OCI-LY7 (cell line): Measurements from ENCODE around the gene DUOXA1. TPM values are rescaled to one million over a fixed set of nuclear protein-coding genes. Genes with fewer than 3 reads are reported as not detected.

Experiments used
- BruUV-seq: library from RNA; stranded (reverse); fragments of 400-500 nt; replicated peaks from 2 replicates; lab custom pipeline; 2021; lab: Mats Ljungman, UMichigan
- CTCF ChIA-PET: fragments of 300-600 bp; sonication (Branson Sonifier 250); formaldehyde crosslinking; loops from one replicate; lab custom pipeline; 2022; ENCODE audit warnings: antibody characterized with exemption; ENCODE audit not compliant: unreplicated experiment; lab: Charles Lee
- POLR2A ChIA-PET: fragments of 300-600 bp; sonication (Branson Sonifier 250); formaldehyde crosslinking; loops from one replicate; lab custom pipeline; 2022; ENCODE audit warnings: antibody characterized with exemption; lab: Charles Lee
- DNase-seq: peaks from one replicate; pipeline ENCODE4 v3.0.0-alpha.2; 2015; ENCODE audit warnings: low spot score
- H2AFZ ChIP-seq: fragments of 200-600 bp; sonication (generic), shearing (Covaris generic); 2 replicates; pipeline ENCODE4 v1.6.1; 2014; ENCODE audit warnings: mild to moderate bottlenecking, antibody characterized with exemption, low read length, moderate library complexity
- H3K27ac ChIP-seq: fragments of 200-600 bp; sonication (generic); 2 replicates; pipeline ENCODE4 v1.5.1; 2014; ENCODE audit warnings: mixed run types, low read depth, mild to moderate bottlenecking, moderate library complexity, low read length, inconsistent platforms; ENCODE audit not compliant: poor library complexity, severe bottlenecking
- H3K36me3 ChIP-seq: fragments of 200-600 bp; sonication (generic); 2 replicates; pipeline ENCODE4 v1.6.1; 2014; ENCODE audit warnings: mild to moderate bottlenecking, antibody characterized with exemption, low read length, moderate library complexity, mixed read lengths; ENCODE audit not compliant: insufficient read depth
- H3K4me1 ChIP-seq: fragments of 200-600 bp; sonication (generic); 2 replicates; pipeline ENCODE4 v1.5.1; 2014; ENCODE audit warnings: mild to moderate bottlenecking, low read length; ENCODE audit not compliant: insufficient read depth, poor library complexity, severe bottlenecking
- H3K4me2 ChIP-seq: fragments of 200-600 bp; sonication (generic); 2 replicates; pipeline ENCODE4 v1.6.1; 2014; ENCODE audit warnings: mild to moderate bottlenecking, low read length
- H3K4me3 ChIP-seq: fragments of 200-600 bp; sonication (generic); 2 replicates; pipeline ENCODE4 v1.5.1; 2014; ENCODE audit warnings: mild to moderate bottlenecking, low read depth, low read length; ENCODE audit not compliant: poor library complexity, severe bottlenecking
- H3K79me2 ChIP-seq: fragments of 200-600 bp; sonication (generic); 2 replicates; pipeline ENCODE4 v1.6.1; 2016; ENCODE audit warnings: low read depth, mild to moderate bottlenecking, low read length, moderate library complexity, mixed read lengths; ENCODE audit not compliant: insufficient read depth
- H3K9me2 ChIP-seq: fragments of 200-600 bp; sonication (generic); 2 replicates; pipeline ENCODE4 v1.6.1; 2016; ENCODE audit warnings: mild to moderate bottlenecking, low read length, mixed read lengths; ENCODE audit not compliant: insufficient read depth
- H3K9me3 ChIP-seq: fragments of 200-600 bp; sonication (generic); 2 replicates; pipeline ENCODE4 v1.6.1; 2014; ENCODE audit warnings: mild to moderate bottlenecking, mixed run types, low read length, mixed read lengths
- H4K20me1 ChIP-seq: fragments of 200-600 bp; sonication (generic); 2 replicates; pipeline ENCODE4 v1.6.1; 2014; ENCODE audit warnings: mild to moderate bottlenecking, antibody characterized with exemption, low read length, moderate library complexity, mixed read lengths; ENCODE audit not compliant: insufficient read depth
- CTCF ChIP-seq: fragments of 200-600 bp; sonication (generic); conservative IDR thresholded peaks from 2 replicates; pipeline ENCODE4 v1.5.1; 2014; ENCODE audit warnings: mild to moderate bottlenecking, antibody characterized with exemption, low read length, moderate library complexity, mixed read lengths
- EZH2phosphoT487 ChIP-seq: fragments of 200-600 bp; sonication (generic); IDR thresholded peaks from 2 replicates; pipeline ENCODE4 v1.6.1; 2018; ENCODE audit warnings: low read depth, borderline replicate concordance, mild to moderate bottlenecking, mixed run types, antibody characterized with exemption, low read length, moderate library complexity, mixed read lengths
- intact Hi-C: fragments of 100-400 bp; cut with micrococcal nuclease; formaldehyde crosslinking; loops from one replicate; pipeline ENCODE4 v1.10.0; 2022; ENCODE audit not compliant: unreplicated experiment
- total RNA-seq, 2 experiments: library from RNA; depleted of rRNA in 1 of 2; stranded (reverse); fragments of >200 nt in 1 of 2; shearing (Covaris generic) in 1 of 2; gene quantifications; 2 replicates each; pipeline ENCODE4 v1.2.3, GENCODE V29; 2014 to 2022

The DUOXA1 gene
- total RNA-seq, 2 experiments from 2014 or later: not detected

- DNase-seq: peak; percentile 81
- POLR2A ChIA-PET: interaction anchor here (0.5 to 1.2 kb wide), 5 partner anchors 15 to 359 kb away, joined by 3 to 4 read pairs (median 3); a partner anchor contains a TSS
- Histone ChIP-seq H3K9me2 (no peaks in the 10 kb centered on the region), H3K4me2 (no peak overlapping the region), H3K27ac (no peak overlapping the region), H3K36me3 (no peaks in the 10 kb centered on the region), H3K9me3 (no peaks in the 10 kb centered on the region), H3K4me1 (peaks cover 14% of the 10 kb centered on the region), H3K4me3 (no peak overlapping the region), H4K20me1 (no peaks in the 10 kb centered on the region), H2AFZ (no peak overlapping the region), H3K79me2 (no peaks in the 10 kb centered on the region)
- CTCF ChIA-PET: interaction anchor here (0.8 to 1.3 kb wide), 8 partner anchors 110 to 425 kb away, joined by 3 to 5 read pairs (median 3); a partner anchor contains a TSS
- TF ChIP-seq EZH2phosphoT487 (no peak), CTCF (peak; percentile 89)
- intact Hi-C loops: loop anchor here (1.0 to 10.0 kb wide), 2 partner anchors 295 to 452 kb away; no protein-coding TSS in a partner anchor
- no TSS peak for BruUV-seq
These were observed 33.3 kb upstream of the DUOXA1 start for GRCh38 chr15:45162771-45163507.

GRCh38 chr15:45161666-45162065 is 32.0 kb upstream of the DUOXA1 start:
- POLR2A ChIA-PET: interaction anchor here (0.7 kb wide), 1 partner anchor 159 kb away, joined by 4 read pairs; no protein-coding TSS in a partner anchor

More at GRCh38 chr15:45161666-45162065, 32.0 kb upstream of the DUOXA1 start:
- no peak for DNase-seq
- H2AFZ ChIP-seq: no peak overlapping the region
- TF ChIP-seq CTCF: no peak
- no peak for TF ChIP-seq EZH2phosphoT487
- H3K9me3 ChIP-seq: no peaks in the 10 kb centered on the region
- H3K4me1 ChIP-seq: peaks cover 9% of the 10 kb centered on the region
- intact Hi-C loops: loop anchor here (10.0 kb wide), 1 partner anchor 453 kb away; no protein-coding TSS in a partner anchor
- CTCF ChIA-PET: no interaction called here
- H3K9me2 ChIP-seq: no peaks in the 10 kb centered on the region
- H3K27ac ChIP-seq: no peak overlapping the region
- no peak overlapping the region for H3K4me2 ChIP-seq
- H3K79me2 ChIP-seq: no peaks in the 10 kb centered on the region
- H3K36me3 ChIP-seq: no peaks in the 10 kb centered on the region
- no peaks in the 10 kb centered on the region for H4K20me1 ChIP-seq
- no peak overlapping the region for H3K4me3 ChIP-seq
- BruUV-seq: no TSS peak
